Measurements from ENCODE around the gene NUDT3. TPM values are rescaled to one million over a fixed set of nuclear protein-coding genes. Genes with fewer than 3 reads are reported as not detected.
"Not testable (repeated sequence)": the region's sequence is repeated elsewhere in the genome, so short reads cannot be mapped to it uniquely, and the experiment has no call there.

The NUDT3 gene
- total RNA-seq, 1 donor from 2014 or later: 32.4 TPM

DNA sequence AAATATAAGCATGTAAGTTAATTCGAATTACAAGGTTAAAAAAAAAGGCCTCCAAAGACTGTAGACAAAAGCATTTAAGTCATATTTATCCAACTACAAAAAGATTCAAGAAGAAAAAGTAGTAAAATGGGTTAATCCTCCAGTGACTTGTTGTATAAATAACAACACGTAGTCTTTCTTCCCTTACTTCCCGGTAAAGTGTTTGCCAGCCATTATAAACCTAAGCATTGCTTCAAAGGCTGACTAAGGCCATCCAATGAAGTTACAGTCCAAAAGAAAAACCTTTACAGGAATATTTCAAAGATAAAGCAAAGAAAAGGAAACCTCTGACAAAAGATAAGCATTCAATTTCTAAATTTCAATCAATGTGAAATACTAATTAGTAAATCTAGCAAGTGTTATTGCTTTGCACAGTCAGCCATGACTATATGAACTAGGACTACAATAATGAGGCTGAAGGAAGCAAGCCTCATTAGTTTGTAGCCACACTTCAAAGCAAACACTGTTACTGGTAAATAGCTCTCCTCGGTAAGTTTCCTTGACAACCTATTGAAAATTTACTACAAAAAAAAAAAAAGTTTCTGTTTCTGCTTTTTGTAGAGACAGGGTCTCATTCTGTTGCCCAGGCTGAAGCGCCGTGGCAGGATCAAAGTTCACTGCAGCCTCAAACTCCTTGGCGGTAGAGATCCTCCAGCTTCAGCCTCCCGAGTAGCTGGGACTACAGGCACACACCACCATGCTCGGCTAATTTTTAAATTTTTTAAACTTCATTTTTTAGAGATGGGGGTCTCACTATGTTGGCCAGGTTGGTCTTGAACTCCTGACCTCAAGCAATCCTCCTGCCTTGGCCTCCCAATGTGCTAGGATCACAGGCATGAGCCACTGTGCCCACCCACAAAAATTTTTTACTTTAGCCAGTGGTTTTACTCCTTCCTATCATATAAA is 46.0 kb downstream of the NUDT3 start:
- no peak for DNase-seq (ENCODE audit: low spot score)

DNA sequence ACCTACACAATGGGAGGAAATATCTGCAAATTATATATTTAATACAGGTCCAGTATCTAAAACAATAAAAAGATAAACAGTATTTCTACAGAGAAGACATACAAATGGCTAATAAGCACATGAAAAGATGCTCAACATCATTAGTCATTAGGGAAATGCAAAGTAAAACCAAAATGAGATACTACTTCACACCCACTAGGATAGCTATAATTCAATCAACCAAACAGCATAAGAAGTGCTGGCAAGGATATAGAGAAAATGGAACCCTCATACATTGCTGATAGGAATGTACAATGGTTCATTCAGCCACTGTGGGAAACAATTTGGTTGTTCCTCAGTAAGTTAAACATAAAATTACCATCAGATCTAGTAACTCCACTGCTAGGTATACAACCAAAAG is 48.7 kb downstream of the NUDT3 start:
- DNase-seq (ENCODE audit: low spot score): no peak

DNA sequence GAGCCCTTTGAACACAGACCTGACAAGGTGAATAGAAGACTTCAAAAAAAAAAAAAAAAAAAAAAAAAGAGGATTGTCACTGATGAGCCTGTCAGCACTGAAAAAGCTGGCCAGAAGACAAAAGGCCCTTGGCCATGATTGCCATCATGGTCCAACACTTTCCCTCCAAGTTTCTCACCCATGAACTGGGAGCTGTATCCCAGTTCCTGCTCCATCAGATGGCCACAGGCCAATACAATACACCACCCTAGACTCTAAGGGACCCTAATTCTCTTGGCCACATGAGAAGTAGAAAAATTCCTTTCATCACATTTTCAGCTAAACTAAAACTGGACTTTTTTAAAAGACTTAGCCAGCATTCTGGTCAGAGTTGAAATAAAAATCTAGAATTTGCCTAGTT is 50.2 kb downstream of the NUDT3 start:
- no peak for DNase-seq (ENCODE audit: low spot score)

DNA sequence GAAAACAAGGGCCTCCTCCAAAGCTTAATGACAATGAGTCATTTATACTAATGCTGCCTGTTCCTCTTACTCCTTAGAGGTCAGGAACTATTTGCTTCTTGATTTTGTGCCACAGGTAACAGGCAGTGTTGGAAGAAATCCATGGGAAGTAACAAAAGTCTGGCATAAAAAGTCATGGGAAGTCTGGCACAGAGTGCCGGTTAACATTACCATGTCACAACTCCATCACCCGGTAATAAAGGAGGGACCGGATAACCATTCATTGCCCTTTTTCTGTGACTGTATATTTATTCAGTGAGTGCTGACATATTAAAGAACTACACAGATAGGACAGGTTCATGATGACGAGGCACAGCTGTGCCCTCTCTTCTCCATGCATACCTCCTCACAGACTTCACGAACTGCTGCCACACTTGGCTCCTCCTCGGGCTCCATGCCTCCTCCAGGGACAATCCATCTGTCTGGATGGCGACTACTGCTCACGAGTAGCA is 50.9 kb downstream of the NUDT3 start:
- DNase-seq (ENCODE audit: low spot score): no peak

- DNase-seq (ENCODE audit: low spot score): no peak
These were observed 51.5 kb downstream of the NUDT3 start for GRCh38 chr6:34340906-34341480.

- no peak for DNase-seq (ENCODE audit: low spot score)
These were observed 52.1 kb downstream of the NUDT3 start for GRCh38 chr6:34340394-34340793.

DNA sequence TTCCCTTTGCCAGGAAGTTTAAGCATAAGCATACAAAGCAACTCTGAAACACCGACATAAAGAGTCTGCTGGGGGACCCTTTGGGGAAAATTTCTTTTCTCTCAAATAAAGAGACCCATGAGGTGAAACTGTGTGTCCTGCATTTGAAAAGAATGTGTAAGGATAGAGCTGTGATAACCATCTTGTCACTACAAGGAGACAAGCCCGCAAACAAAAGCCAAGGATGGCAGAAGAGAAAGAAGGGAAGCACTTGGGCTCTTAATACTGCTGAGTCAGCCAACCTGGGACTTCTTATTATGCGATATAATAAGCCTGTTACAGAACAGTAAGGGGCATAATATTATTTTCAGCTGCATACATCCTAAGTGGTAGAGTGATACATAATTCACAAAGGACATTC is 52.5 kb downstream of the NUDT3 start:
- no peak for DNase-seq (ENCODE audit: low spot score)

DNA sequence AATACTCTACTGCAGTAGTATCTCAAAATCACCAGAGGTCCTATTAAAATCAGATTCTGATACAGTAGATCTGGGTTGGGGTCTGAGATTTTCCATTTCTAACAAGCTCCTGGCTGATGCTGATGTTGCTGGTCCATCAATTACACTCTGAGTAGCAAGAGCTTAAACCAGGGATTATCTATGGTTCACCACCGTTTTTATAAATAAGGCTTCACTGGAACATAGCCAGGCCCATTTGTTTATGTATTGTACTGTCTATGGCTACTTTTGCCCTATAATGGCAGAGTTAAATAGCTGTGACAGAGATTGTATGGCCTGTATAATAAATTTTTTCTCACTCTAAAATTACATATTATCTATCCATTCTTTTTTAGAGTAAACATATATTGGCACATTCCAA is 53.0 kb downstream of the NUDT3 start:
- no peak for DNase-seq (ENCODE audit: low spot score)

- no peak for DNase-seq (ENCODE audit: low spot score)
These were observed 53.7 kb downstream of the NUDT3 start for GRCh38 chr6:34338811-34339210.

- no peak for DNase-seq (ENCODE audit: low spot score)
These were observed 54.1 kb downstream of the NUDT3 start for GRCh38 chr6:34338377-34338776.

DNA sequence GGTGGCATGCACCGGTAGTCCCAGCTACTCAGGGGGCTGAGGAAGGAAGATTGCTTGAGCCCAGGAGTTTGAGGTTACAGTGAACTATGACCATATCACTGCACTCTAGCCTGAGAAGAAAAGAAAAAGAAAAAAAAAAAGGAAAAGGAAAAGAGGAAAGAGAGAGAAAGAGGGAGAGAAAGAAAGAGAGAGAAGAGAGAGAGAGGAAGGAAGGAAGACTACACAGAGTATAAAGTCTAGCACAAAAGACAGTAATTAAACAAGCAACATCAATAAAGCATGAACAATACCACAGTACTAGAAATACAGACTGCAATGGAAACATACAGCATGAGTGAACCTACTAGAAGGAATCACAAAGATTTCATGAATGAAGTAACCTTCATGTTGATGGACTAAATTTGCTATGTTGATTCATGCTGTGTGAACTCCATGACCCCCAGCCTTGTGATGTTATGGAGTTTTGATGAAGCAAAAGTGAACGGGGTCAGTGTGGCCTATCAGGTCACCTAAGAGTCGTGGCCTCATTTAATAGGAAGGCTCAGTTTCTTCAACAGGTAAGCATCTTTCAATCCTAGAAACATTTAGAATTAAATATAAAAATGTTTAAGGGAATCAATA is 57.6 kb downstream of the NUDT3 start:
- DNase-seq (ENCODE audit: low spot score): no peak

DNA sequence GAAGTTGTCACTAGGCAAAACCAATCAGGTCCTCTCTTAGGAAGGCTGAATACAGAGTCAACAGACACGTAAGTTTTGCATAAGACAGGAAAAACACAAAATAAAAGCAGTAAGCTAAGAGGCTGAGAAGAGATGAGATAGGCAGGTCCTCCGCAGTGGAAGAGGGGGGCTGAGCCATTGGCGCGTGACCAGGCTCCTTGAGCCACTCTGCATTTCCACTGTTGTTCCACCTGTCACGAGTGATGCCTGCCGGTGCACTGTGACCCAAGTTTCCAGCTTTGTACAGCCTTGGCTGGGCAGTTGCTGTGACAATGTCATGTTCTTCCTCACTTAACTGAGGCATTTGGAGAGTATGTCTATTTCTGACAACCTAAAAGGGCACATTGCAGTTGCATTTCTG is 58.6 kb downstream of the NUDT3 start:
- no peak for DNase-seq (ENCODE audit: low spot score)

- DNase-seq (ENCODE audit: low spot score): no peak
These were observed 59.9 kb downstream of the NUDT3 start for GRCh38 chr6:34332251-34333198.

DNA sequence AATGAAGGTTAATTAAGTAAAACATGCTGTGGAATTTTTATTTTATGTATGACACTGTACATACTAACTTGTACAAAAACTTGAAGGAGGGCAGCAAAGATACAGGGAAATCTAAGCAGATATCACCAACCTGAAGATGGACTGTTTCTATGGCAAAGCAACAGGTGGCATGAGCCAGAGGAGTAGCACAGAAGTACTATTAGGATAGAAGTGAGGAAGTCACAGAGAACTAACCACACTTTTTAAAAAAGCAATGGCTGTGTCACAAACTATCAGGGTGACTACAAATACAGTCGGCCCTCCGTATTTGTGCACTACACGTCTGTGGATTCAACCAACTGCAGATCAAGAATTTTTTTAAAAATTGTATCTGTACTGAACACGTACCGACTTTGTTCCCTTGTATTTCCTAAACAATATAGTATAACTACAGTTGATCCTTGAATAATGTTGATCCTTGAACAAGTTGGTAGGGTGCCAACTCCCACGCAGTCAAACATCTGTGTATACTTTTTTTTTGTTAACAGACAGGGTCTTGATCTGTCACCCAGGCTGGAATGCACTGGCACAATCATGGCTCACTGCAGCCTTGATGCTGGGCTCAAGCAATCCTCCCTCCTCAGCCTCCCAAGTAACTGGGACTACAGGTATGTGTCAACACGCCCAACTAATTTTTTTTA is 61.0 kb downstream of the NUDT3 start:
- no peak for DNase-seq (ENCODE audit: low spot score)

- DNase-seq (ENCODE audit: low spot score): not testable (repeated sequence)
These were observed 62.7 kb downstream of the NUDT3 start for GRCh38 chr6:34329814-34330213.

- no peak for DNase-seq (ENCODE audit: low spot score)
These were observed 63.5 kb downstream of the NUDT3 start for GRCh38 chr6:34328969-34329368.

- DNase-seq (ENCODE audit: low spot score): not testable (repeated sequence)
These were observed 64.9 kb downstream of the NUDT3 start for GRCh38 chr6:34327313-34328205.

GRCh38 chr6:34325633-34326032 is 66.8 kb downstream of the NUDT3 start:
- DNase-seq (ENCODE audit: low spot score): no peak

GRCh38 chr6:34324738-34325444 is 67.6 kb downstream of the NUDT3 start:
- DNase-seq (ENCODE audit: low spot score): no peak
